PC-9 (cell line): Measurements from ENCODE around the gene SPHK1.

Experiments
- CTCF ChIP-seq: fragments of 200-600 bp; sonication (generic); conservative IDR thresholded peaks from 2 replicates; pipeline ENCODE4 v1.6.1; 2017; ENCODE audit warnings: mixed run types, antibody characterized with exemption, mild to moderate bottlenecking, moderate library complexity
- EZH2 ChIP-seq: fragments of 200-600 bp; sonication (generic); IDR thresholded peaks from 2 replicates; pipeline ENCODE4 v1.8.0; 2017; ENCODE audit warnings: antibody characterized with exemption, low read depth

- TF ChIP-seq CTCF (no peak), EZH2 (no peak)
Measured at GRCh38 chr17:76390003-76390421, 5.6 kb downstream of the SPHK1 start.
